Stimulated activated CD4-positive, alpha-beta T cell treated with anti-CD3 and anti-CD28 coated beads, Interleukin-4, amount 100 ng/mL, for 24 hours (primary cell): ENCODE results near the gene SORBS1.

Experiments
- DNase-seq: peaks from one replicate; pipeline ENCODE4 v3.0.0-alpha.2; 2020

The SORBS1 gene

DNA sequence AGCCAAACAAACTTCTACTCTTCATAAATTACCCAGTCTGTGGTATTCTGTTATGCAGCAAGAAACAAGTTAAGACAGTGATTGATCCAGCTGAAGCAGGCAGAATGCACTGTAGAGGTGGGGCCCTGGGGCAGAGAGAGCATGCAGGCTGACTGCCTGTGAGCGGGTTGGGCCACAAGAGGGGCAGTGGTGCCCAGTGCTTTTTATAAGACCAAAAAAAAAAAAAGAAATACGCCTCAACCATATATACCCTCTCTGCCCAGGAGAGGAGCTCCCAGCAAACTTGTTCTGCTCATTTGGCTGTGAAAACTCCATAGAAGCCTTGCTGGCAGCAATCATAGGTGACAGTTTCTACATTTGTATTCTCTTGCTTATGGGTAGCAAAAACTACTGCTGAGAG is 104.7 kb downstream of the SORBS1 start:
- no peak for DNase-seq

DNA sequence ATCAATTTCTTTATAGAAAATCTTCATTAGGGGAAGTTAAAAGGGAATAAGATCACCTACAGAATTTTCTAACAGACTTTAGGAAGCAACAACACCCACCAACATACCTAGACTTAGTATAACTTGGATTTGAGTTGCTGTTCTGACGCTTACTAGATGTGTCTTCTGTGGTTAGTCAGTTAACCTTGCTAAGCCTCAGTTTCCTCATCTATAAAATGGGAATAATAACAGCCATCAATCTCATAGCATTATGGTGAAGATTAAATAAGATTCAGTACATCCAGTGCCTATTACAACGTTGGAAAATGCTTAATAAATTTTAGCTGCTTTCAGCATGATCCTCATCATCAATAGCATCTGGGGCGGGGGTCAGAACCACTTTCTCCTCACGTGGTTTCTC is 106.2 kb downstream of the SORBS1 start:
- DNase-seq: no peak

DNA sequence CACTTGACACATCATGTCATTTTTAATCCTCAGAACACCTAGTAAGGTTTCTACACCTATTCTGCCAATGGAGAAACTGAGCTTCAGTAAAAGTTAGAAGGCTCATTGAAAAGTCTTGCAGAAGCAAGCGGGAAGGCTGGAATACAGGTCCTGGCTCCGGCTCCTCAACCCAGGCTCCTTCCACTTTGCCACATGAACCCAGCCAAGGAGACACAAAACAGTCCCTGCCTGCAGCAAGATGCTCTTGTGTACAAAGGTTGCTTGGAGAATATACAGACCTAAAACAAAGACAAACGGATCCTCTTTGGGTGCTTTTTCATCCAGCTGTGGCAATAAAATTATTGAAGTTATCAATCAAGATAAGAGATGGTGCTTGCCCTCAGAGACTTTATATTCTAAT is 106.8 kb downstream of the SORBS1 start:
- DNase-seq: no peak

DNA sequence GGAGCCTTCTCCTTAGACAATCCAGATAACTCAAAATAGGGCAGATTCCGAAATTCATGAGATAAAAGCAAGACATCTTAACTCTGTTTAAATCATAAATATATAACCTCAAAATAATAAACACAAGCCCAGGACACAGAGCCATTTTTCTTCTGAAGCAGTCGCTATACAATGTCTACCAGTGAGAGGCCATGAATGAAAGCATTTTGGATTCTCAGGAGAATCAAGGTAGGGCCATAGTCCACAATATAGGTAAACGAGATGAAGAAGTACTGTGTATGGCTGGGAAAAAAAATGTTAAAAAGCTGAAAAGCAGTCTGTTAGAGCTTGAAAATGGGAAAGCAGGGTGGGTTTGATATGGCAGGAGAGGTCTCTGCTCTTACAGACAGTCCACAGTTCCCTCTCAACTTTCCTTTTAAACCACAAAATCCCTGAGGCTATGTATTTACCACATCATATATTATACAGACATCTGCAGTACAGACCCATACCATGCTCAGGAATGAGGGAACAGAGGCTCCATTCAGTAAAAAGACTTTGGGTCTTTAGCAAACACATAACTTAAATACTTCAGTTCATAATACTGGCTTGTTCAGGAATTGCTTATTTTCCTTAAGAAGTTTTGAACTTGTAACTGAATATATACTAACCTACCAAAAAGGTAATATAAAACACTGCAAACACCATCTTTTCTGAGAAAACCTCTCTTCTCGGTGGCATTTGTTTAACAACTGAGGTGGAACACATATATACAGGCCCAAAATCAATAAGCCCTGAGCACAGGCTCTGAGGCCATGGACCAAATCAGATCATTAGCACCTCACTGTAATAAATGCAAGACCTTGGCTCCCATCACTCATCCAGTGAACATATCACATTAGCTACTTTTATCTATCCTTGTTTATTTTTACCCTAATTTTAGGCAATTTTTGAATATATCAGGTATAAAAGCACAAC is 109.3 kb downstream of the SORBS1 start:
- no peak for DNase-seq

DNA sequence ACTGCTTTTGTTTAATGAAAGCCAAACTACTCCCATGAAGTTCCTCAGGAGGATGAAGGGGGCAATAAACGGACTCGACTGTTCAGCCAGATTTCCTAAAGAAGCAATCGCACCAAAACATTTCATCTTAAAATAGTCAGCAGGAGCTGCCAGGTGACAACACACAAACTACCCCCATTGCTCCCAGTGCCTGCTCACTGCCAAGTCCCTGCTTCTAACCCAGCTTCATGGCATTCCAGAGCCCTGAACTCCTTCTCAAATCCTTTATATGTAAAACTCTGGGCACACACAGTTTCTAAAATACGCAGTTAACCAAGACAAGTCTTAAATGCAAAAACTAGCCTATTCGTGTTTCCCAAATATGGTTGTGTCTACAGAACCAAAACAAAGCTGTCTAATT is 110.0 kb downstream of the SORBS1 start:
- no peak for DNase-seq

DNA sequence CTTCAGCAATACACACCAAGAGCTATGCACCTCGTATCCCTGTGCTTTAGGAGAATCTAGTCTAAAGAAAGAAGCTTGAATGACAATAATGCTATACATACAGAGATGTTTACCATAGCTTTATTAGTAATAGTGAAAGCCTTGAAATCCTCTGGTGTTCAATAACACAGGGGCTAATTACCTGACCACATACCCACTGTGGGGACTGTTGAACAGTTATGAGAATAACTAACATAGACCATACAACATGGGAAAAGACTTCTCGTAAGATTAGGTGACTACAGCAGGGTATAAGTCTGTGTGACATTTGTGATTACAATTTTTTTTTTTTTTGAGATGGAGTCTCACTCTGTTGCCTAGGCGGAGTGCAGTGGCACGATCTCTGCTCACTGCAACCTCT is 111.0 kb downstream of the SORBS1 start:
- DNase-seq: no peak

DNA sequence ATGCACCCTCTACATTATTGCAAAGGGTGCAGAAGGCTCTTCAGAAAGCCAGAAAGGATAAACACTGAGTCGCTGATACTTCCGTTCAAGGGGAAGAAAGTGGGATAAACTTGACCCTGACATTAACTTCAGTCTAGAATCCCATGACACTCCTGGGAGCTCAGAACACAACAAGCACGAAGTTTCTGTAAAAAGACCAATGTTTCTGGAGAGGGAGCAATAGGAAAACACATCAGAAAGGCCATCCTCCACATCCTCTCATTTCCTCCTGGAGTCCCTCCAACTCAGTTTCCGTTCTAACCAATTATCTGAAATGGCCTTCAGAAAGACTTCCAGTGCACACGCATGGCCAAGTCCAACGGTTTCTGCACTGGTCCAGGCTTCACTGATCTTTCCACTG is 113.5 kb downstream of the SORBS1 start:
- DNase-seq: no peak

DNA sequence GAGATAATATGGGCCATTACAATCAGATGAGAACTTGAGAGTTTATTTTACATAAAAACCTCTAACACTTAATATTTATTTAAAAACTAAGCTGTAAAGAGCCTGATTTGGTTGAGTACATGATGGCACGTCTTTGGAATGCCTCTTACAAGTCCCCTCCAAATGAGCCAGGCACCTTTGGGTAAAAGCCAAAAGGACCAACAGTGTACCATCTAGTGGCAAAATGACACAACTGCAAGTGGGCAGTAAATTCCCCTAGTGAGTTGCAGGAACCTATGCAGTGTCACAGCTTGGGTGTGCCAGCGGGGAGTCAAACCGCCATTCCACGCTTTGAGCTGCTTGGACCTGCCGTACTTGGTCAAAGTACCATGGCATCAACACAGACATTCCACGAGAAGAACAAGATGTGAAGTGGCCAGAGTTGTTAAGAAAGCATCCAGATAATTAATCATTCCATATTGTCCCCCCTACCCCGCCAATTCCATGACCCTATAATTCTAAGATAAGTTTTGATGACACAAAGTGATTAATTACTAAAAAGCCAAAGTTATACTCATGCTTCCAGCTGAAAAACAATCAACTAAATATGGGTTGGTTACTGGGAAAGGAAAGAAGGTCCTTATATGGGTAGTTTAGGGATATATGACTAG is 115.2 kb downstream of the SORBS1 start:
- peak; percentile 35 for DNase-seq

DNA sequence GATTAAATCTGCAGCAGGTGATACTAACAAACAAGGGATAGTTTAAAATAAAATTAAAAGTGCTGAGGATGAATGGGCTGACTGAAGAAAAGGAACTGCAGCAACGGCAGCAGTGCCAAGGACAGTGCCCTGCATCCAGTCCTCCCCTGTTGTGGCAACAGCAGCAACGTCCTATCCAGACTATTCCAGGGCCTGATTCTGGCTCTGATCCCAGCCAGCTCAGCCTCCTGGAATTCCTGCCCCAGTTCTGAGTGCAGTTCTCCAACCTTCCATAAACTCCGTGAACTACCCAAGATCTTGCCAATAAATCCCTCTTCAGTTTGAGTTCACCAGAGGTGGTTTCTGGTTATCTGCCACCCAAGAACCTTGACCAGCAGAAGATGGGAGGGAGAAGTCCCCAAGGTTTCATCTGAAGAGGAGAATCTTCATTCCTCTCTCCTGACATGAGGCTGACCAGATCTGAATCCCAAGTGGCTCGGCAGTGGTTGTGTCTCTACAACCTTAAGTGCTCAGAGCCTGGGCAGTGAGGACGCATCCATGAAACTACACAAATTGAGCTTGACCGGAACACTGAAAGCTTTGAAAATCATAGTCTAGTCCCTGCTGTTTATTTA is 115.8 kb downstream of the SORBS1 start:
- no peak for DNase-seq

DNA sequence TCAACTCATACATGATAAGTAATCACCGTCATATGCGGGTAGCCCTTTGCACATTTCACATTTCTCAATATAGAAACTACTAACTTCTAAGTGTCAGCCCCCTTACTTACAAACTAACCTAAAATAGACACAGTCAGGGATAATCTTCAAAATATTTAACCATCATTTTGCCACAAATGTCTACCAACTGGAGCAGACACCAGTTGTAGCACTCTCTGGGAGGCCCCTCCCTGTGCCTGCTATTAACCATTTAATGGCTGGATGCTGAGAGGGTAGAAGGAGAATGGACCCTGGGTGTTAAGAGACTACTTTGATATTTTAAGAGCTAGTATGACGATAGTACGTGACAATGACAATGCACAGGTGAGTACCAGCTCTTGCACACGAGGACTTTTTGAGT is 116.4 kb downstream of the SORBS1 start:
- no peak for DNase-seq

DNA sequence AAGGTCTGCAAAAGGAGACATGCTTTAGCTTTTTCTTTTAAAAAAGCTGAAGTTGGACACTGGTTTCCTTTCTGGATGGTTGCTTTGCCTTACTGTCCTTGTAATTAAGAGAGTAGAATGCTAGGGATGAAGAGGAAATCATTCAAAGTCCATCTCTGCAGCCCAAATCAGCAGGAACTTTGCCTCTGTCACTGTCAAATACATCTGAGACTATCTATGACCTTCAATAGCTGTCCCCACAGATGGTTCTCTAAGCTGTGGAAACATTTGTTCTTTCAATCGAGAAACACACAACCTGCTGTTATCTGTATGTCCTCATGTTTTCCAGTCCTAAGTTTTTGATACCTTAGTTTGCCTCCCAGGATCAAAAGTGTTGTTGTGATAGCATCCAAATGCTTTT is 117.5 kb downstream of the SORBS1 start:
- no peak for DNase-seq

DNA sequence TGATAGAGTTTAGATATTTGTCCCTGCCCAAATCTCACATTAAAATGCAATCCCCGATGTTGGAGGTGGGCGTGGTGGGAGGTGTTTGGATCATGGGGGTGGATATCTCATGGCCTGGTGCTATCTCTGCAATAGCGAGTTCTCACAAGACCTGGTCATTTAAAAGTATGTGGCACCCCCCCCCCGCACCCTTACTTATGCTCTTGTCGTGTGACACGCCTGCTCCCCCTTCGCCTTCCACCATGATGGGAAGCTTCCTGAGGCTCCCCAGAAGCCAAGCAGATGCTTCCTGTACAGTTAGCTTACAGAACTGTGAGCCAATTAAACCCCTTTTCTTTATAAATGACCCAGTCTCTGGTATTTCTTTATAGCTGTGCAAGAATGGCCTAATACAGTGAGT is 118.8 kb downstream of the SORBS1 start:
- DNase-seq: no peak

DNA sequence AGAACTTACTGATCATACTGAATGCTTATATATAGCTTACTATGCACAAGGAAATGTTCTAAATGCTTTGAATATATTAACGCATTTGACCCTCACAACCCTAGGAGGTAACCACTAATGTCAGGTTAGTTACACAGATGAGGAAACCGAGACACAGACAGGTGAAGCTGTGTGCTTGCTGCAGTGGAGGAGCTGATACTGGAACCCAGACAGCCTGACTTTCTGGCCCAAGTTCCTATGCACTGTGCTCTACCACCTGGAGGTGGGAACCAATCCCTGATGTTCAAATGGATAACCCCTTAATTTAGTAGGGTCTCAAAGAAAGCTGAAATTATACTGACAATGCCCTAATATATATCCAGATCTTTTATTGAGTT is 119.6 kb downstream of the SORBS1 start:
- DNase-seq: no peak

DNA sequence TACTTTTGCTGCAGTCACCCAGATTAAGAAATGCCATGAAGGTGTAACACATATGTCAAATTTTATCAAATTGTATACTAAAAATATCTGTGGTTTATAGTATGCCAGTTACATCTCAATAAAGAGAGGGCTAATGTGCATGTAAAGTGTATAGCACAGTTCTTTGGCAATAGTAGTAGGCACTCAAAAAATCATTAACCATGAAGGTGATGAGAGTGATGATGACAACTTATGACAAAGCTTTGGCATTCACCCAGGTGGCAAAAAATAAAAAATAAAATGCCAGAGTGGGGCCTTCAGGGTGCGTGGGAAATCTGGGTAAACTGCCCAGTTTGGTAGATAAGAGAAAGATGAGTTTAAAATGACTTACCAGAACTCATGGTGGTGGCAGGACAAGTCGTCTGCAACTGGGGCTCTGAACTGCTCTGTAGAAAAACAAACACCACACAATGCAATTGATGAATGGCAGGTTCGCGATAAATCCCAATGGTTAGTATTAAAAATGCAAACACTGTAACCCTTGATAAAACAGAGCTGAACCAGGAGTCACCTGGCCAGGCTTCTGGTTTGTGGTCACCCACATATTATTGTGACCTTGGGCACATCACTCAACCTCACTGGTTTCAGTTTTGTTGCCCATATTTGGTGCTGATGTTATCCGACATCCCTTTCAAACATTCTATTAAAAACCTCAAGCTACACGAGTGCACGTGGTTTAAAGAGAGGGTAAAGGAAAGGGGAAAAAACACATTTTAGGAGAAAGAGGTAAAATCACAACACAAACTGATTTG is 120.2 kb downstream of the SORBS1 start:
- DNase-seq: no peak

DNA sequence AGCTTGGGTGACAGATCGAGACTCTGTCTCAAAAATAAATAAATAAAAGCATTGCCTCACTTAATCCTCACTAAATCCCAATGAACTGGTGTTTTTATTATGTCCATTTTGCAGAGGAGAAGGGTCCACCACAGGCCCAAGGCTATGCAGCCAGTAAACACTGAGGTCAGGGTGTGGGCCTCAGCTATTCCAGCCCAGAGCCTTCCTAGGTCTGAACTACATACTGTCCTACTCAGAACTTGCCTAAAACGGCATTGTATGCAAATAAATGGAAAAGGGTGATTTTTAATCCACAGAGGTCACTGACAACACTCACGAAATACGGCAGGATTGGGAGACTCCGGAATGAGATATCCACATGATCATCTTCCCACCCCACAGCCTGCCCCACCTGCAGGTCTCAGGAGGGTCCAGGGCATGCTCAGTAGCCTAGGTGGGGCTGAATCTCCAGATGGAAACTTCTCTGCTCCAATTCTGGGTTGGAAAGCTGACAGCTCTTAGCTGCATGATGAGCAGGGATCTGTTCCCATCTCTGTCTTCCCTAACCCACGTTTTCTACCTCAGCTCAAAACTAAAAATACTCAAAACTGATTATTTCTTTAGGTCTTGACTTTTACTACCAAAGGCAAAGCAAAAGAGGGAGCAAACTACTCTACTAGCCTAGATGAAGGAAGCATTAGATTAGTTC is 121.0 kb downstream of the SORBS1 start:
- no peak for DNase-seq

DNA sequence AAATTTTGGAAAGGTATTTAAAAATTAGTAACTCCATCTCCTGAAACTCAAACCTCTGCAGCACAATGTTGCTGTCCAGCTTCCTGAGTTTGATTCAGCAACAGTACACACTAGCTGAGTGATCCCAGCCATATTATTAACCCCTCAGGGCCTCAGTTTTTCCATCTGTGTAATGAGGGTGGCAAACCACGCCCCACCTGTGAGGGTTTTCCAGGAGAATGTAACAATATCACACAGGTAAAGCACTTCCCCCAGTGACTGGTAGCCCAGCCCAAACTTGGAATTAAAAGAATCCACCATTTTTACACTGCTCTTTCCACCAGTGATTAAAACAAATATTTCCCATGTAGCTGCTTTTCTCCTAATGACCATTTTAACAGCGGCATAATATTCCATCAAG is 122.4 kb downstream of the SORBS1 start:
- DNase-seq: no peak

DNA sequence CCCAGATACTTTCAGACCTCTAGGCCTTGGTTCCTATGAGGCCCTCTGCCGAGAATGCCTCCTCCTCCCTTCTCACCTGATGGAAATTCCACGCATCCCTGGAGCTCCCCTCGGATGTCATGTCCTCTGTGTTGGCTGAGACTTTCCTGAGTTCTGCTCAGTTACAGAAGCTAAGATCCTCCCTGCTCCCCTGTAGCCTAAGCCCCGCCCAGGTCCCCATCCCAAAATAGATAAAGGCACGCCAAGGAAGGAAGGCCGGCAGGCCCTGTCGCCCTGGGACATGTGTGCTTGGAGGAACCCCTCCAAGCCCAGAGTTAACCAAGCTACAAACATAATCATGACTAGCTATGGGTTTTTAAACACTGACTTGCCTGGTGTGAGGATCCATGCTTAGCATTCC is 123.5 kb downstream of the SORBS1 start:
- DNase-seq: no peak

DNA sequence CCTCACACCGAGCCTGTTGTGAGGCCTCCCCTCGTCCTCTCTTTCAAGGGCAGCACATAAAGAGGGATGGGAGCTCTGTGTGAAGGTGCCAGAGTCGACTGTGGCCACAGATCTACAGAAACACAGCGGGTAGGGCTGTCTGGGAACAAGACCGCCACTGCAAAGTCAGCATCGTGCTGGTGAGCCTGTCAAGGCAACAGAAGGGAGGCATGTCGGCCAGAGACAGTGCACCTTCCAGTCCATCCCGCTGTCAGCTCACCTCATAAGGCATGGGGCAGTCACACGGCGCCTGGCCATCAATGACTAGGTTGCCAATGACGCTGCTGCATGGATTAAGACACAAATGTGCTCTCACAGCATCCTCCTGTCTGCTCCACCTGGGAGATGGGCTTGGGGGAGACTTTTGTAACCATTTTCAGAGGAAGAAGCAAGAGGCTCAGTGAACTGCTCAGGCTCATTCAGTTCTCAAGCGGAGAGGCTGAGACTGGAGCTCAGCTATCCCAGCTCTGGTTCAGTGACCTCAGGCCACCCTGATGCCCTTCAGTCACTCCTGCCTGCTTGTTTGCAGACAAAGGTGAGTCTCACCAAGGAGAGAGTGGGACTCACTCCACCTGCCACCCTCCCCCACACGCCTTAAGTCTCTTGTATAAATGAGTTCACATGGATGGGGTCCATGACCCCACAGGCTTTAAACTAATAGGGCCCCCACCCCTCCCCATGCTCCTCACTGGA is 125.5 kb downstream of the SORBS1 start:
- no peak for DNase-seq

DNA sequence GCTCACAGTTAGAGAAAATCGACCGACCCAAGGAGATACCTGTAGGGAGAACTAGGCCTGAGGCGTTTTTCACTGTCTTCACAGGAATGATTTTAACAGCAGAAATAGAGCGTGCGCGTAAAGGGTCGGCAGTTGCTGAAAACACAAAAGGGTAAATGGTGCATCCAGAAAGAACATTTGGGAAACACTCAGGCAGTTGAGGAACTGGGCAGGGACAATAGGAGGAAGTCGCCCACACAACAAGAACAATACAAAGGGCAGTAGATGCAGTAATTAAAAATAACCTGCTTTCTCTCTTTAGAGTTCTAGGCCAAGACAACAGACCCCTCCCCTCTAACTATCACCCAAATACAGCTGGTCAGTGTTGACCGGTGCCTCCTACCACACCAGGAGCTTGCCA is 126.6 kb downstream of the SORBS1 start:
- DNase-seq: no peak

DNA sequence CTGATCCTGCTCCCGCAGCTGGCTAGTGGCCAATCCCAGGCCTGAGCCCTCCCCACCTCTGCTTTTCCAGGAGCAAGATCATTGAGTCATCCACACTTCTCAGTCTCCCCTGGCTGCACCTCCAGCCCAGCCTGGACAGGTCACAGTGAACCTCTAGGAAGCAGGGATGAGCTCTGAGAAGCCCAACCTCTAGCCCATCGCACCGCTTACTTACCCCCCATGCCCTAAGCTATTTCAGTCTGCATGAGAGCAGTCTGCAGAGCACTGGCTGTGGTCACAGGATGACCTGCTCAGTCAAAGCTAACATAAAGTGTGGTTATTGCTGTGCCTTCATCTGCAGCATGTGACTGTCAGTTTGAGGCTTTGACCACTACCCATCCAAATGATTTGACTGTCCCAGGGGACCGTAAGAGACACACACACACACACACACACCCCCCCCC is 129.2 kb downstream of the SORBS1 start:
- no peak for DNase-seq

DNA sequence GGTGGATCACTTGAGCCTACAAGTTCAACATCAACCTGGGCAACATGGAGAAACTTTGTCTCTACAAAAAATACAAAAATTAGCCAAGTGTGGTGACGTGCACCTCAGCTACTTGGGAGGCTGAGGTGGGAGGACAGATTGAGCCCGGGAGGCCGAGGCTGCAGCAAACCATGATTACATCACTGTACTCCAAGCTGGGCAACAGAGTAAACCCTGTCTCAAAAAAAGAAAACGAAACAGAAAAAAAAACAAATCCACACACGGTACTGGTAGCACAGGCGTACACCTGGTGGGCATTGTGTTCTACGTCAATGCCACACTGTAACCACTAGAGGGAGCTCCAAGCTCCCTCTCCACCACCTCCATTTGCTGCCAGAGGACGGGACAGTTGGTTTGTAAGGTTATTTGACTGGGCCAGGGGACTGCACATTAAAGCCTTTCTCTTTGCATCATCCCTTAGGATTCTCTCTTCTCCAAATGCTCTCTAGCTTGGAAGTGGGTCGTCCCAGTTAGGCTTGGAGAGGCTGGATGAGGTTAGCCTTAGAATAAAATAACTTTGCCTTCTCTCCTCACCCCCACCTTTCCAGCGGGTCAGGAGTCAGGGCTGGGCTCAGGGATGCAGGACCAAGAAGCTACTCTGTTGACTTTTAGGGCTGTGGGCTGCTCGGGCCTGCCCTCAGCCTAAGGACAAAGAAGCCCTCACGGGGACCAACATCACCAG is 130.8 kb downstream of the SORBS1 start:
- peak; percentile 37 for DNase-seq
